Adrenal gland (tissue), 5 donors: ENCODE data around the gene JAZF1.

Experiments
- CTCF ChIP-seq, 6 experiments: fragments of 450-650 bp in 4 of 6; fragments of 200-600 bp in 2 of 6; sonication (generic) in 1 of 6; IDR thresholded peaks; 1 replicate in 5 of 6; 2 replicates in 1 of 6; pipeline versions ENCODE4 v1.5.1 to v1.8.0; 2016 to 2021; ENCODE audit warnings: antibody characterized with exemption in 6 of 6, mild to moderate bottlenecking in 2 of 6, moderate library complexity in 1 of 6
- POLR2A ChIP-seq, 2 donors: fragments of 450-650 bp; IDR thresholded peaks; one replicate each; pipeline ENCODE4 v1.6.1; 2017; ENCODE audit warnings: antibody characterized with exemption in 2 of 2, mild to moderate bottlenecking in 2 of 2, moderate library complexity in 1 of 2
- donor health status: DM: no; HTN: no; CAD: no.

- TF ChIP-seq POLR2A (IDR thresholded peaks at IDR 0.05) (no peak), CTCF (IDR thresholded peaks at IDR 0.05) (no peak)
Observed at GRCh38 chr7:27900006-27900405, 280.6 kb downstream of the JAZF1 start.
